Lower lobe of right lung (tissue), 2 donors: ENCODE data around the gene LRRC55. TPM values are rescaled to one million over a fixed set of nuclear protein-coding genes. Genes with fewer than 3 reads are reported as not detected.

Source experiments
- ATAC-seq, 2 donors: fragments of 200-7000 bp; cut with Tn5 transposase; one replicate each; pipeline ENCODE4 v1.9.1; 2020 to 2022; ENCODE audit warnings: mild to moderate bottlenecking in 2 of 2, moderate library complexity in 2 of 2
- DNase-seq: peaks from one replicate; pipeline ENCODE4 v3.0.0-alpha.2; 2020
- H3K27ac ChIP-seq: fragments of 200-600 bp; one replicate; pipeline ENCODE4 v1.8.0; 2022
- H3K27me3 ChIP-seq: fragments of 200-600 bp; one replicate; pipeline ENCODE4 v1.8.0; 2022; ENCODE audit warnings: low read depth
- H3K36me3 ChIP-seq: fragments of 200-600 bp; one replicate; pipeline ENCODE4 v1.8.0; 2022; ENCODE audit warnings: mild to moderate bottlenecking
- H3K4me1 ChIP-seq: fragments of 200-600 bp; one replicate; pipeline ENCODE4 v1.8.0; 2022
- H3K4me3 ChIP-seq: fragments of 200-600 bp; one replicate; pipeline ENCODE4 v1.8.0; 2022; ENCODE audit warnings: mild to moderate bottlenecking
- H3K9me3 ChIP-seq: fragments of 200-600 bp; one replicate; pipeline ENCODE4 v1.8.0; 2022
- CTCF ChIP-seq: fragments of 200-600 bp; IDR thresholded peaks from one replicate; pipeline ENCODE4 v1.8.0; 2022; ENCODE audit warnings: antibody characterized with exemption, mild to moderate bottlenecking
- intact Hi-C: fragments of 100-400 bp; cut with DNase I; formaldehyde crosslinking; loops from one replicate; pipeline ENCODE4 v1.11.0; 2022
- total RNA-seq: library from RNA; stranded (reverse); fragmentation: NEBNext Ultra II Directional; extraction: Animal tissue kit (Norgen Biotek cat#: 25700); gene quantifications from one replicate; pipeline ENCODE4 v1.2.1, GENCODE V29; 2021
- donor health status: DM: no; HTN: yes; CAD: no; lungs with severe emphysema.

LRRC55 gene
- total RNA-seq, 1 donor from 2014 or later, result 0.12 TPM

GRCh38 chr11:57150454-57150917, 31.3 kb upstream of the LRRC55 start:
- H3K36me3 ChIP-seq, result no peaks in the 10 kb centered on the region
- intact Hi-C loops, result no loop called here
- H3K4me3 ChIP-seq, result no peak overlapping the region
- TF ChIP-seq CTCF, result no peak
- DNase-seq (no peak), ATAC-seq (no peak)
- no peaks in the 10 kb centered on the region for H3K27me3 ChIP-seq
- peaks cover 12% of the 10 kb centered on the region for H3K4me1 ChIP-seq
- no peak overlapping the region for H3K27ac ChIP-seq
- H3K9me3 ChIP-seq, result no peaks in the 10 kb centered on the region

GRCh38 chr11:57152134-57152533, 29.6 kb upstream of the LRRC55 start:
- peaks cover 12% of the 10 kb centered on the region for H3K4me1 ChIP-seq
- H3K9me3 ChIP-seq, result no peaks in the 10 kb centered on the region
- intact Hi-C loops, result no loop called here
- DNase-seq (no peak), ATAC-seq (no peak)
- H3K4me3 ChIP-seq, result no peak overlapping the region
- H3K27me3 ChIP-seq, result no peaks in the 10 kb centered on the region
- no peak overlapping the region for H3K27ac ChIP-seq
- TF ChIP-seq CTCF, result no peak
- no peaks in the 10 kb centered on the region for H3K36me3 ChIP-seq

GRCh38 chr11:57153448-57153847, 28.3 kb upstream of the LRRC55 start:
- intact Hi-C loops, result no loop called here
- no peak overlapping the region for H3K27ac ChIP-seq
- no peak for ATAC-seq
- H3K27me3 ChIP-seq, result no peaks in the 10 kb centered on the region
- no peak for DNase-seq
- peaks cover 12% of the 10 kb centered on the region for H3K4me1 ChIP-seq
- H3K4me3 ChIP-seq, result no peak overlapping the region
- no peak for TF ChIP-seq CTCF
- no peaks in the 10 kb centered on the region for H3K9me3 ChIP-seq
- H3K36me3 ChIP-seq, result no peaks in the 10 kb centered on the region

GRCh38 chr11:57154739-57155138, 27.0 kb upstream of the LRRC55 start:
- Histone ChIP-seq H3K4me1 (peaks cover 12% of the 10 kb centered on the region), H3K9me3 (no peaks in the 10 kb centered on the region), H3K36me3 (no peaks in the 10 kb centered on the region), H3K27ac (no peak overlapping the region), H3K27me3 (no peaks in the 10 kb centered on the region), H3K4me3 (no peak overlapping the region)
- TF ChIP-seq CTCF, result no peak
- intact Hi-C loops, result no loop called here
- DNase-seq (no peak), ATAC-seq (no peak)

- intact Hi-C loops, result no loop called here
- Histone ChIP-seq H3K4me3 (no peak overlapping the region), H3K4me1 (peaks cover 6% of the 10 kb centered on the region), H3K27ac (no peak overlapping the region), H3K36me3 (no peaks in the 10 kb centered on the region), H3K27me3 (no peaks in the 10 kb centered on the region), H3K9me3 (no peaks in the 10 kb centered on the region)
- no peak for DNase-seq
- TF ChIP-seq CTCF, result no peak
- no peak for ATAC-seq
Measured at GRCh38 chr11:57155400-57155799, 26.4 kb upstream of the LRRC55 start.
